NCI-H187 treated with DMSO at 0.1 percent for 48 hours (cell line): Measurements from ENCODE around the gene CHRNA1.
A peak's percentile ranks its signal among the peaks of the same experiment; 100 is the strongest.

Source experiments
- DNase-seq: peaks from one replicate; lab custom pipeline; 2025; lab: John Stamatoyannopoulos, UW

Gene CHRNA1

GRCh38 chr2:174760845-174761473, 3.3 kb downstream of the CHRNA1 start:
- peak; percentile 26 for DNase-seq

DNA sequence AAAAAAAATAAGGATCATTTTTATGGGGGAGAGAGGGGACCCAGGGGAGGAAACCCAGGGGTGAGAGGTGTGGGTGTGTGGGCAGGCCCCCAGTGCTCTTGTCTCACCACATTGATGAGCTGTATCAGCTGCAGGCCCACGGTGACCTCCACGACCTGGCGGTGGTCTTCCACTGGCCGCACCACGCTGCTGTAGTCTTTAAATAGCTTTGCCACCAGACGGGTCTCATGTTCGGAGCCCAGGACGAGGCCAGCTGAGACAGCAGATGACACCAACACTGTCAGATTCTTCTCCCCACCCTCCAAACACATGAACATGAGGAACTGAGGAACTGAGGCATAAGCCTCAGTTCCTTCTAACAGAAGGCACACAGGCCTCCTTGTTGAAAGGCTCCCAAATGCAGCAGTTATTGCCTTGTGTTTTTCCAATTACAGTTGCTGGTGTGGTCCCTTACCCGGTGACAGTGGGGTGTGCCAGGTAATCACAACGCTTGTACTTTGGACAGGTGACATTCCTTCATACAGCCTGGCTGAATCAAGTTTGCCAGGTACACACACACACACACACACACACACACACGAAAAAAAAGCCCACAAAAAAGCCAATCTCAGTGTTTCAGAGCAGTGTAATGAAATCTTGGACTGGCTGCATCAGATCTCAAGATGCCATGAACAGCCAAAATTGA, 4.7 kb downstream of the CHRNA1 start:
- no peak for DNase-seq

DNA sequence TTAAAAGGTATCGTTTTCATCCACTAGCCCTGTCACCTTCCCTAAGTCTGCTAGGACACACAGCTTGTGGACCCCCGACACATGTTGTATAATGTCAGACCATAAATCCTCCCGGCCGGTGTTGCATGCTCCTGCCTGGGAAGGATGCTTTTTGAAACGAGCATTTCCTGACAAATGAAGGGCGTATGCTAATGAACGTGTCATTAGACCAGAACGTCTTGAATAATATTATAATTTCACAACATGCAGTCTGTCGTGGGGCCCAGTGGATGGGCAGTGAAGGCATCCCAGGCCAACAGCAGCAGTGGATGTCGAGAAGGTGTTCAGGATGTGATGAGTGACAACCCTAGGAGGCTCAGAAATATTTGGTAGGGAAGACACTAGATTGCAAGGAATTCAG, 7.5 kb downstream of the CHRNA1 start:
- DNase-seq, result no peak

DNA sequence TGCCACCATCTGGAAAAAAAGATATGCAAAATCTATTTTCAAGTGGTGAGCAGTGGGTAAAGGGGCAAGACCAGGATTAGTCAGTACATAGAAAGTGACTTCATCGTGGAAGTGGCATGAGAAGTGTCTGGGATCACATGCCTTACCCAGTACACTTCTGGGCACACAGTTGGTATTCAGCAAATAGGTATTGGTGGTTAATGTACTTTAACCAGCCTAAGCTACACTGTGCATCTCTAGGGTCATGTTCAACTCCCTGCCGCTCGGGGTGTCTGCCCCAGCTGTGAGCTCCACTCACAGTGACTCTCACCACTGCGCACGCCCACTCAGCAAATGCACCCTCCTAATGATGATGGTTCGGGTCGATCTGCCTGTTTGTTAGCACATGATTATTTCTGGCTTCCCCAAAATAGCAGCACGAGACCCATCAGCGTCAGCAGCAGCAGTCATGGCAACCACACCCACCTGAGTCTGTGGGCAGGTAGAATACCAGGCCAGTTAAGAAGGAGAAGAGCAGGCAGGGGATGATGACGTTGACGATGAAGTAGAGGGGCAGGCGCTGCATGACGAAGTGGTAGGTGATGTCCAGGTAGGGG, 11.1 kb downstream of the CHRNA1 start:
- no peak for DNase-seq

DNA sequence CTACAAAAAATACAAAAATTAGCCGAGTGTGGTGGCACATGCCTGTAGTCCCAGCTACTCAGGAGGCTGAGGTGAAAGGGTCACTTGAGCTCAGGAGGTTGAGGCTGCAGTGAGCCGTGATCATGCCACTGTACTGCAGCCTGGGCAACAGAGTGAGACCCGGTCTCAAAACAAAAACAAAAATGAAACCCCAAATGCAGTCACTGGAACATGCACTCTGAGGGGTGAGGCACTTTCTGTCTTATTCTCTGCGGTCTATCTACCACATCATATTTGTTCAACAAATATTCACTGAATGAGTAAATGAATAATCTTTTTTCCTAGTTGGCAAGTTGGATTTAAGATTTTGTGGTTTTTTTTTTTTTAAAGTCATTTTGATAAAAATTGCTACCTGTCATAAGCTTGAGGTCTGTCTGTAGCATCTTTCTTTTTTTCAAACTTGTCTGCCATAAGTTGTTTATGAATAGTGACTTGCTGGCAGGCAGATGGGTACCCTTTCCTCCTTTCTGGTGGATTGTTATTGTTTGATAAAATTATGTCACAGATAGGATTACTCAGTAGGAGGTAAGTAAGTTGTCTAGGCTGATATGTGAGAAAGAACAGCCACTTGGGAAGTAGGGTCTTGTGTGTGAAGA, 11.8 kb downstream of the CHRNA1 start:
- DNase-seq, result no peak

GRCh38 chr2:174750923-174751441, 13.3 kb downstream of the CHRNA1 start:
- DNase-seq, result no peak

- DNase-seq, result no peak
These were observed 14.5 kb downstream of the CHRNA1 start for GRCh38 chr2:174749793-174750192.

GRCh38 chr2:174748948-174749347, 15.3 kb downstream of the CHRNA1 start:
- no peak for DNase-seq

DNA sequence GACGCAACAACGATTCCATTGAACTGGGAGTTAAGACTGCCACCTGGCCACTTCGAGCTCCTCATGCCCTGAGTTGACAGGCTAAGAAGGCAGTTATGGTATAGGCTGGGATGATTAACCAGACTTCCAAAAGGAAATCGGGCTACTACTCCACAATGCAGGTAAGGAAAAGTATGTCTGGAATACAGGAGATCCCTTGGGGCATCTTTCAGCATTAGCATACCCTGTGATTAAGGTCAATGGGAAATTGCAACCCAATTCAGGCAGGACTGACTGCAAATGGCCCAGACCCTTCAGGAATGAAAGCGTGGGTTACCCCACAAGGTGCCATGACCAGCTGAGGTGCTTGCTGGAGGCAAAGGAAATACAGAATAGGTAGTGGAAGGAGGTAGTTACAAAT, 19.1 kb downstream of the CHRNA1 start:
- DNase-seq, result no peak

- DNase-seq, result no peak
These were observed 20.2 kb downstream of the CHRNA1 start for GRCh38 chr2:174744111-174744510.

DNA sequence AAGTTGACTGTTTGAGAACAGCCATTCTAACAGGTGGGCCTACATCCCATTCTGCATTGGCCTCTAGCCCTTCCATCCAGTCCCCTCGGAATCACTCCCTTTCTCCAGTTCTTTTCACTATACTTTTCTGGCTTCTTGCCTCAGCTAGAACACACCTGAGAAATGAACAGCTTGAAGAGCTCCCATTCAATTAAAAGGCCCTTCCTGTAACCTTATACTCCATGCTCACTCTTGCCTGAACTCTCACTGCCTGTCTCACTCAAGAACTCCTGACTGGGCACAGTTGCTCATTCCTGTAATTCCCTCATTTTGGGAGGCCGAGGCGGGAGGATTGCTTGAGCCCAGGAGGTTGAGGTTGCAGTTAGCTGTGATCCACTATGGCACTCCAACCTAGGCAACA, 23.6 kb downstream of the CHRNA1 start:
- DNase-seq, result no peak

DNA sequence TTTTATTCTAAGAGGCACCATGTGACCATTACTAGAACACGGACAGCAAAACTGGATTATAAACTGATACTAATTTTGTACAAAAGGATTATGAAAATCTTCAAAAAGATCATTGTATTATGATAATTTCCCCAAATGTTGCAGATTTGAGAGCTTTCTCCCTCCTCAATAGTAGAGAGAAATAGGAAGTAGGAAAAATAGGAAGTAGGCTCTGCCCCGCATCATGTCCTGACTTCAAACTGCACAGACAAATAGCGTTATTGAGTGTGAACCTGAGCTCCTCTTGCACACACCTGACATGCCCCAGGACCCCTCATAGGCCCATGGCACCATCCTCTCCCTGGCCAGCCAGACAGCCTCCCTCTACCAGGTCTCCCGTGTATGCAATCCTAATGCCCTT, 25.4 kb downstream of the CHRNA1 start:
- no peak for DNase-seq

DNA sequence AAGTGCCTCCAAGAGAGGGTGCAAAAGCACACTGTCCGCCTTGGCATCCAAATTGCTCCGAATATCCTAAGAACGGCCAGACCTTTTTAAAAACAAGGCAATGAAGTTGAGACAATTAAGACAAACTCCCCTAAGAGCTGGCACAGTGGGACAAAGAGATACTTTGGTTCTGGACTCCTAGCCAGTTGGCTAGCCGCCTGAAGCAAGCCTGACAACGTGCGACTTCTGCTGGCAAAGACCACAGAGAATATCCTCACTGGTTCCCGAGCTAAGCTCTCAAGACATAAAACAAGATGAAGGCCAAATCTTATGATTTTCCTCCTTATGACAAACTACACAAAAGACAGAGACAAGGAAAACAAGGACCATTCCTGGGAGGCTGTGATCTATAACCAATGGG, 32.7 kb downstream of the CHRNA1 start:
- no peak for DNase-seq

DNA sequence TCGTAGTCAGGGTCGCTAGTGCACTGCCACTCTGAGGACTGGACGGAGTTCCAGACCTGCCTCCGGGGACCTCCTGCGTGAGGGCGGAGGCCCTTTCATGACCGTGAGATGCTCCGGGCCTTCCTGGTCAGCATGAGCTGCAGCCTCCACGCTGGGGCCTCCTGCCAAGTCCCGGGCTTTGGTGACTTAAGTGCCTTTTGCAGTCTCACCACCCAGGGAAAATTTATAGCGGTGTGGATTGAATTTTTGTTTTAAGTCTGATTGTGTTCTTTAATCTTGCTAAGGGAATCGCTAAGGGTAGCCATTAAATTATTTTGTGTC, 33.6 kb downstream of the CHRNA1 start:
- no peak for DNase-seq

DNA sequence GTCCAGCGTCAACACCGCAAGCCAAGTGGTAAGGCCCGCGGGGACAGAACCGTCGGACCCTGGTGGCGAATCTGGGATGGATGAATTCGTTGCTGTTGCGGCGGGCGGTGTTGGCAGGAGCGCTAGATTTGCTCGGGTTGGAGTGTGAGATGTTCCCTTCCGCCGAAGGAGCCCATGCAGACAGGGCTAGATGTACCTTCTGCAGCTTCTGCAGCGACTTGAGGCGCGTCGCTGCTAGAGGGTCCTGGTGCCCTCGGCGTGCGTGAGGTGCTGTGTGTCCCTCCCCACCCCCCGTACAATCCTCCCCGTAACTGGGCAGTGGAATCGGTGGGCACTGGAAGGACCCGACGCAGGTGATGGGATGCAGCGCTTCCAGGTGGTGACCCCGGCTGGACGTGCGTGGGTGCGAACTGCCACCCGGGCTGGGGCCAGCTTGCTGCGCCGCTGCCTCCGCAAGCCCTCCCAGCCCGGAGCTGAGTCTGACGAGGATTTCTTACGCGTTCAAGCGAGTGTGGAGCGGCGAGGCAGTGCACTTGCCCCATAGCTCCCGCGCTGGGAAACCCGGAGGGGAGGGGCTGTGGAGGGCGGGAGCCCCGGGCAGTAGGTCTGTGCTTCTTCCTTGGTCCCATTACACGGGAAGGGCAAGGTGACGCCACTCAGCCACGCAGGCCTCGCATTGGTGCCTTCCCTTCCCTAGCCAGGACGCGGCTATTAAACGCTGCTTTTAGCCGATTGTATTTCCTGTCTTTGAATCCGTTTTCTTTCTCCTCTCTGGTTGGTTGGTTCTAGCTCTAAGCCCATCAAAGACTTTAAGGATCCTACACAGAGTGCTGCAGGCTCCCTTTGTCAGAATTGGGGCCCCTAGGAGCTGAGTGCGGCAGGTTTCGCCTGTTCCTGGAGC, 34.2 kb downstream of the CHRNA1 start:
- DNase-seq, result no peak

DNA sequence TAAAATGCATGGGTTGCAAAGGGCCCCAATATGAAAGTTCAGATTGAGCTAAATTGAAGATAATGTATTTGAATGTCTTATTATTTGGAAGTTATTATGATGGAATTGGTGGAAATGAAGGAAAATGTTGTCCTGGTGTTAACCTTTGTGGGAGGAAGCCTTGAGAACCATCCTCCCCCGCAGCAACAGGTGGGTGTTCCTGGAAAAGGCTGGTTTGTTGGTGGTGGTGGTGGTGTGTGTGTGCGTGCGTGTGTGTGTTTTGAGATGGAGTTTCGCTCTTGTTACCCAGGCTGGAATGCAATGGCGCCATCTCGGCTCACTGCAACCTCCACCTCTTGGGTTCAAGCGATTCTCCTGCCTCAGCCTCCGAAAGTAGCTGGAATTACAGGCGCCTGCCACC, 36.2 kb downstream of the CHRNA1 start:
- DNase-seq, result no peak

GRCh38 chr2:174726212-174726611, 38.1 kb downstream of the CHRNA1 start:
- no peak for DNase-seq

GRCh38 chr2:174722942-174723592, 41.2 kb downstream of the CHRNA1 start:
- DNase-seq, result no peak

DNA sequence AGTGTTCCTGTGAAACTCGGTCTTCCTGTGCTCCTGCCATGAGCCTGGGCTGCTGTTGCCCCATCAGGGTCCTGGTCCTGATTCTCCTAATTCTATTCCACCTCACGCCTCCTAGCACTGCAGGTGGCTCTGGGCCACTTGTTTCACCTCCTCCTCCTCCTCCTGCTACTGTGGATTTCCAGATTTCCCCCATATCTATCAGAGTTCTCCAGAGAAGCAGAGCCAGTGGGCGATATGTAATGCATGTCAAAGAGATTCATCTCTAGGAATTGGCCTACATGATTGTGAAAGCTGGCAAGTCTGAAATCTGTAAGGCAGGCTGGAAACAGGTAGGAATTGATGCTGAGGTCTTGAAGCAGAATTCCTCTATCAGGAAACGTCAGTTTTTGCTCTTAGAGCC, 45.3 kb downstream of the CHRNA1 start:
- DNase-seq, result no peak

DNA sequence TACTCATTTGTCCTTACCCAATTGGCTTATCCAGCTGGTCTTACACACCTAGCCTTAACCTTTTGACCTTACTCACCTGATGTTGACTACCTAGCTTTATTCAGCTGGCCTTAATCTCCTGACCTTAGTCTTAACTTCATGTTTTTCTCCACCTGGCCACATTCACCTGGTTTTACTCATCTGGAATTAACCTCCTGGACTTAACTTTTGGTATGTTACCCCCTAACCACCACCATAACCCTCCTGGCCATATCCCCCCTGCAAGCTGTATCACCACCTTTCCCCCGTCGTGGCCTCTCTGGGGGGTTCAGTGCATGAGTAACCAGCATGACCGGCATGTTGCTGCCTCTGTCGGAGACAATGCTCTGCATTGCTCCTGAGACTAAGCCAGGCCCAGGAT, 45.7 kb downstream of the CHRNA1 start:
- DNase-seq, result no peak

DNA sequence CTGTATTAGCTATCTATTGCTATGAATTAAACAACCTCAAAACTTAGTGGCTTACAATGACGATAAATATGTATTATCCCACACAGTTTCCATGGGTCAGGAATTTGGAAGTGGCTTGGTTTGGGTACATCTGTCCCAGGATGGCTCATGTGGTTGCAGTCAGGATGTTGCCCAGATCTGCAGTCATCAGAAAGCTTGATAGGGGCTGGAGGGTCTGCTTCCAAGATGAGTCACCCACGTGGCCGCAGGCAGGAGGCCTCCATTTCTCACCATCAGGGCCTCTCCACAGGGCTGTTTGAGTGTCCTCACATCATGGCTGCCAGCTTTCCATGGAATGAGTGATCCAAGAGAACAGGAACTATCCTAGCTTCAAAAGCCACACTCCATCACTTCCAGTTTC, 46.4 kb downstream of the CHRNA1 start:
- no peak for DNase-seq

DNA sequence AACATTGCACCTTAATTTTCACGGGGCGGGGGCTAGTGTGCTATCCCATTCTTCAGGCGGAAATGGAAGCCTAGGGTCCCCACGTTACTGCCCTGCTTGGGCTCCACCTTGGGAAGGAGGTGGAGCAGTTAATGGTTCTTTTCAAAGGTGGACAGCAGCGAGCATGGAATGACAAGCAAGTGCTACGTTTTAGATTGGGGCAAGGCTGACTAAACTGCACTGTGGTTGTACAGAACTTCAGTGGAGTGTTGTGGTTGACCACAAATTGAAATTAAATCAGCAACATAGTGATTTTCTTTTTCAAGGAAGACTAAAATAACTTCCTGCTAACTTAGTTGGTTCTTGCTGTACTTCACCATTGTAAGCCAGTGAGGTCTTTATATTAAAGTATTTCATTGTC, 47.0 kb downstream of the CHRNA1 start:
- DNase-seq, result no peak
